ENCODE data around the gene TMEM214.
A peak's percentile ranks its signal among the peaks of the same experiment; 100 is the strongest.

The TMEM214 gene

DNA sequence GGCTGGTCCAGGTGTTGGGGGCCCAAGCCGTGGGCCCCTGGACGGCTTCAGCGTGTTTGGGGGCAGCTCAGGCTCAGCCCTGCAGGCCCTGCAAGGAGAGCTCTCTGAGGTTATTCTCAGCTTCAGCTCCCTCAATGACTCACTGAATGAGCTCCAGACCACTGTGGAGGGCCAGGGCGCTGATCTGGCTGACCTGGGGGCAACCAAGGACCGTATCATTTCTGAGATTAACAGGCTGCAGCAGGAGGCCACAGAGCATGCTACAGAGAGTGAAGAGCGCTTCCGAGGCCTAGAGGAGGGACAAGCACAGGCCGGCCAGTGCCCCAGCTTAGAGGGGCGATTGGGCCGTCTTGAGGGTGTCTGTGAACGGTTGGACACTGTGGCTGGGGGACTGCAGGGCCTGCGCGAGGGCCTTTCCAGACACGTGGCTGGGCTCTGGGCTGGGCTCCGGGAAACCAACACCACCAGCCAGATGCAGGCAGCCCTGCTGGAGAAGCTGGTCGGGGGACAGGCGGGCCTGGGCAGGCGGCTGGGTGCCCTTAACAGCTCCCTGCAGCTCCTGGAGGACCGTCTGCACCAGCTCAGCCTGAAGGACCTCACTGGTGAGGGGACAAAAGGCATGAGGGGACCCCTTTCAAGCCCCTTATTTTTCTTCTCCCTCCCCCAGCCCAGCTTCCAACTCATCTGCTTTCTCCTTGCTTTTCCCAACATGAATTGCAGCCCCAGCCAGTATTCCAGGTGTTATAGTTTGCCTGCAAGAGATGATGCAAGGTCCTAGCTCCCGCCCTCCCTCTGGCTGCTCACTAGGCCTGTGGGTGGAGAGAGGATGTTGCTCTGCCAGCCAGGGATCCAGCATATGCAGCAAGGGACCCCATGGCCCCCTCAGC lies 50.9 kb downstream of the TMEM214 start:
- POLR2A ChIA-PET = interaction anchor here (0.9 to 7.4 kb wide), 4 partner anchors 12 to 123 kb away, joined by 3 to 76 read pairs (median 16); partner anchors contain the start of genes AGBL5 and OST4
- DNase-seq (ENCODE audit: extremely low spot score) = no peak
- TF ChIP-seq L3MBTL2 (conservative IDR thresholded peaks at IDR 0.05) (no peak), TARDBP (IDR thresholded peaks at IDR 0.05) (no peak), ZNF384 (IDR thresholded peaks at IDR 0.05) (no peak), ARNT (IDR thresholded peaks at IDR 0.05) (no peak), SUZ12 (IDR thresholded peaks at IDR 0.05) (no peak), CTBP1 (IDR thresholded peaks at IDR 0.05; ENCODE audit: borderline replicate concordance) (no peak), HDGF (IDR thresholded peaks at IDR 0.05; ENCODE audit: borderline replicate concordance) (no peak), FOXM1 (IDR thresholded peaks at IDR 0.05; ENCODE audit: borderline replicate concordance) (no peak)
- CTCF ChIA-PET = interaction anchor here (0.9 to 1.2 kb wide), 2 partner anchors 8 to 33 kb away, joined by 3 to 4 read pairs; no protein-coding TSS in a partner anchor

GRCh38 chr2:27084297-27085061 lies 51.7 kb downstream of the TMEM214 start:
- DNase-seq (ENCODE audit: extremely low spot score) = no peak
- CTCF ChIA-PET = interaction anchor here (1.0 to 1.3 kb wide), 2 partner anchors 123 to 130 kb away, joined by 6 read pairs; no protein-coding TSS in a partner anchor
- TF ChIP-seq BHLHE40 (IDR thresholded peaks at IDR 0.05; ENCODE audit: borderline replicate concordance) (no peak), ARNT (IDR thresholded peaks at IDR 0.05) (no peak), FOXM1 (IDR thresholded peaks at IDR 0.05; ENCODE audit: borderline replicate concordance) (no peak), TARDBP (IDR thresholded peaks at IDR 0.05) (no peak), SP1 (IDR thresholded peaks at IDR 0.05) (no peak), ELF4 (IDR thresholded peaks at IDR 0.05) (no peak), NFRKB (IDR thresholded peaks at IDR 0.05) (no peak), SUZ12 (IDR thresholded peaks at IDR 0.05) (no peak), ZNF384 (IDR thresholded peaks at IDR 0.05) (no peak), LEF1 (IDR thresholded peaks at IDR 0.05; ENCODE audit: borderline replicate concordance) (no peak), HDGF (IDR thresholded peaks at IDR 0.05; ENCODE audit: borderline replicate concordance) (no peak), CTBP1 (IDR thresholded peaks at IDR 0.05; ENCODE audit: borderline replicate concordance) (no peak)
- TF ChIP-seq, protein P1, sequence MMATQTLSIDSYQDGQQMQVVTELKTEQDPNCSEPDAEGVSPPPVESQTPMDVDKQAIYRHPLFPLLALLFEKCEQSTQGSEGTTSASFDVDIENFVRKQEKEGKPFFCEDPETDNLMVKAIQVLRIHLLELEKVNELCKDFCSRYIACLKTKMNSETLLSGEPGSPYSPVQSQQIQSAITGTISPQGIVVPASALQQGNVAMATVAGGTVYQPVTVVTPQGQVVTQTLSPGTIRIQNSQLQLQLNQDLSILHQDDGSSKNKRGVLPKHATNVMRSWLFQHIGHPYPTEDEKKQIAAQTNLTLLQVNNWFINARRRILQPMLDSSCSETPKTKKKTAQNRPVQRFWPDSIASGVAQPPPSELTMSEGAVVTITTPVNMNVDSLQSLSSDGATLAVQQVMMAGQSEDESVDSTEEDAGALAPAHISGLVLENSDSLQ (IDR thresholded peaks at IDR 0.05) = no peak
- POLR2A ChIA-PET = interaction anchor here (0.9 to 7.4 kb wide), 5 partner anchors 12 to 123 kb away, joined by 3 to 76 read pairs (median 30); partner anchors contain the start of genes ABHD1, AGBL5 and OST4

DNA sequence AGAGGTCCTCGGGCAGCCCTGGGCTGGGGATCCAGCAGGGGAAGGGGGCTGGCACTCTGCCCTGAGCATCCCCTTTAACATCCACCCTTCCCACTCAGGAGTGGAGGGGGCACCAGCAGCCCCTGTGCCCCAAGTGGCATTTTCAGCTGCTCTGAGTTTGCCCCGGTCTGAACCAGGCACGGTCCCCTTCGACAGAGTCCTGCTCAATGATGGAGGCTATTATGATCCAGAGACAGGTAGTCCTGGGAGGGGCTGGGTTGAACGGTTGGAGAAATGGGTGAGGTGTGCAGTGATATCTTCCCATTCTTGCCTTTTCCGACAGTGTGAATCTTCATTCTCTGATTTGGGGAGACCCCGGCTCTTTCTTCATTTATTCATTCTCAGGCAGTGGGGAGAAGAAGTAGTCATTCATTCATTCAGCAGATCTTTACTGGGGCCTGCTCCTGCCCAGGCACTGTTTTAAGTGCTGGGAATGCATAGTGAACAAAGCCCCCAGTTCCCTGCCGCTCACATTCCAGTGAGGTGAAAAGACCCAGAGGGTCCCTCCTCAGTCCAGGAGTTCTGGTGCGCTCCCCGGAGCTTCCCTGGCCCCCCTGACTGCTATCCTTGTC lies 52.4 kb downstream of the TMEM214 start:
- DNase-seq (ENCODE audit: extremely low spot score) = no peak
- ChIA-PET CTCF (interaction anchor here (0.6 to 1.4 kb wide), 5 partner anchors 12 to 130 kb away, joined by 3 to 6 read pairs (median 5); partner anchors contain the start of gene AGBL5), POLR2A (interaction anchor here (0.6 to 7.4 kb wide), 5 partner anchors 13 to 123 kb away, joined by 3 to 76 read pairs (median 5); partner anchors contain the start of genes ABHD1, AGBL5 and OST4)
- TF ChIP-seq FOXK2 (IDR thresholded peaks at IDR 0.05) (no peak), SUZ12 (IDR thresholded peaks at IDR 0.05) (no peak), FOXM1 (IDR thresholded peaks at IDR 0.05; ENCODE audit: borderline replicate concordance) (no peak), LEF1 (IDR thresholded peaks at IDR 0.05; ENCODE audit: borderline replicate concordance) (no peak), ZNF384 (IDR thresholded peaks at IDR 0.05) (no peak), TARDBP (IDR thresholded peaks at IDR 0.05) (no peak), L3MBTL2 (conservative IDR thresholded peaks at IDR 0.05) (no peak), FOXA1 (IDR thresholded peaks at IDR 0.05) (no peak), ARNT (IDR thresholded peaks at IDR 0.05) (no peak), SP1 (IDR thresholded peaks at IDR 0.05) (no peak), CTBP1 (IDR thresholded peaks at IDR 0.05; ENCODE audit: borderline replicate concordance) (no peak), ELF4 (IDR thresholded peaks at IDR 0.05) (no peak), NFRKB (IDR thresholded peaks at IDR 0.05) (no peak), BHLHE40 (IDR thresholded peaks at IDR 0.05; ENCODE audit: borderline replicate concordance) (no peak), HDGF (IDR thresholded peaks at IDR 0.05; ENCODE audit: borderline replicate concordance) (no peak)
- TF ChIP-seq, protein P1 (IDR thresholded peaks at IDR 0.05) = no peak

DNA sequence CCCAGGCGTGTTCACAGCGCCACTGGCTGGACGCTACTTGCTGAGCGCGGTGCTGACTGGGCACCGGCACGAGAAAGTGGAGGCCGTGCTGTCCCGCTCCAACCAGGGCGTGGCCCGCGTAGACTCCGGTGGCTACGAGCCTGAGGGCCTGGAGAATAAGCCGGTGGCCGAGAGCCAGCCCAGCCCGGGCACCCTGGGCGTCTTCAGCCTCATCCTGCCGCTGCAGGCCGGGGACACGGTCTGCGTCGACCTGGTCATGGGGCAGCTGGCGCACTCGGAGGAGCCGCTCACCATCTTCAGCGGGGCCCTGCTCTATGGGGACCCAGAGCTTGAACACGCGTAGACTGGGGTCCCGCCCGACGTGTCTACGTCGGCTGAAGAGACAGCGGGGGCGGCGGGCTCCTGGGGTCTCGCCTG lies 52.9 kb downstream of the TMEM214 start:
- ChIA-PET CTCF (interaction anchor here (0.6 to 1.4 kb wide), 5 partner anchors 11 to 131 kb away, joined by 3 to 6 read pairs (median 5); partner anchors contain the start of gene AGBL5), POLR2A (interaction anchor here (0.6 to 7.4 kb wide), 7 partner anchors 11 to 126 kb away, joined by 3 to 76 read pairs (median 5); partner anchors contain the start of genes ABHD1, AGBL5, ATRAID and OST4)
- DNase-seq (ENCODE audit: extremely low spot score) = peak; percentile 35
- TF ChIP-seq L3MBTL2 (conservative IDR thresholded peaks at IDR 0.05) (peak; percentile 10), HDGF (IDR thresholded peaks at IDR 0.05; ENCODE audit: borderline replicate concordance) (no peak)

- TF ChIP-seq L3MBTL2 (conservative IDR thresholded peaks at IDR 0.05) = peak; percentile 63
- no peak for TF ChIP-seq LEF1 (IDR thresholded peaks at IDR 0.05; ENCODE audit: borderline replicate concordance)
- no peak for TF ChIP-seq FOXA1 (IDR thresholded peaks at IDR 0.05)
- no peak for TF ChIP-seq SP1 (IDR thresholded peaks at IDR 0.05)
- TF ChIP-seq SUZ12 (IDR thresholded peaks at IDR 0.05) = no peak
- TF ChIP-seq FOXK2 (IDR thresholded peaks at IDR 0.05) = no peak
- TF ChIP-seq ARNT (IDR thresholded peaks at IDR 0.05) = peak; percentile 47; the same call in 1 of the 2 replicates
- TF ChIP-seq, protein P1 (IDR thresholded peaks at IDR 0.05) = no peak
- no peak for TF ChIP-seq NFRKB (IDR thresholded peaks at IDR 0.05)
- no peak for TF ChIP-seq BHLHE40 (IDR thresholded peaks at IDR 0.05; ENCODE audit: borderline replicate concordance)
- TF ChIP-seq TARDBP (IDR thresholded peaks at IDR 0.05) = no peak
- no peak for TF ChIP-seq HDGF (IDR thresholded peaks at IDR 0.05; ENCODE audit: borderline replicate concordance)
- TF ChIP-seq CTBP1 (IDR thresholded peaks at IDR 0.05; ENCODE audit: borderline replicate concordance) = no peak
- ChIA-PET CTCF (interaction anchor here (0.9 to 1.8 kb wide), 5 partner anchors 13 to 105 kb away, joined by 3 to 6 read pairs (median 3); partner anchors contain the start of gene AGBL5), POLR2A (interaction anchor here (0.6 to 7.4 kb wide), 10 partner anchors 9 to 217 kb away, joined by 3 to 76 read pairs (median 6); partner anchors contain the start of genes ABHD1, AGBL5, ATRAID and OST4)
- DNase-seq (ENCODE audit: extremely low spot score) = peak; percentile 98
Observed at GRCh38 chr2:27086090-27086723, 53.4 kb downstream of the TMEM214 start.
